Gastrocnemius medialis (tissue), 4 donors: ENCODE measurements around the gene FGFR3.

Source experiments
- POLR2A ChIP-seq, 2 donors: fragments of 450-650 bp; IDR thresholded peaks; one replicate each; pipeline ENCODE4 v1.6.1; 2017; ENCODE audit warnings: antibody characterized with exemption in 2 of 2, mild to moderate bottlenecking in 2 of 2, moderate library complexity in 2 of 2
- TF ChIP-seq, protein P1 (sequence below), 5 experiments: fragments of 450-650 bp in 3 of 5; fragments of 200-600 bp in 2 of 5; sonication (generic) in 2 of 5; IDR thresholded peaks in 4 of 5; conservative IDR thresholded peaks in 1 of 5; 1 replicate in 4 of 5; 2 replicates in 1 of 5; pipeline ENCODE4 v1.5.1; 2016 to 2019; ENCODE audit warnings: antibody characterized with exemption in 5 of 5, mild to moderate bottlenecking in 3 of 5, moderate library complexity in 3 of 5

DNA sequence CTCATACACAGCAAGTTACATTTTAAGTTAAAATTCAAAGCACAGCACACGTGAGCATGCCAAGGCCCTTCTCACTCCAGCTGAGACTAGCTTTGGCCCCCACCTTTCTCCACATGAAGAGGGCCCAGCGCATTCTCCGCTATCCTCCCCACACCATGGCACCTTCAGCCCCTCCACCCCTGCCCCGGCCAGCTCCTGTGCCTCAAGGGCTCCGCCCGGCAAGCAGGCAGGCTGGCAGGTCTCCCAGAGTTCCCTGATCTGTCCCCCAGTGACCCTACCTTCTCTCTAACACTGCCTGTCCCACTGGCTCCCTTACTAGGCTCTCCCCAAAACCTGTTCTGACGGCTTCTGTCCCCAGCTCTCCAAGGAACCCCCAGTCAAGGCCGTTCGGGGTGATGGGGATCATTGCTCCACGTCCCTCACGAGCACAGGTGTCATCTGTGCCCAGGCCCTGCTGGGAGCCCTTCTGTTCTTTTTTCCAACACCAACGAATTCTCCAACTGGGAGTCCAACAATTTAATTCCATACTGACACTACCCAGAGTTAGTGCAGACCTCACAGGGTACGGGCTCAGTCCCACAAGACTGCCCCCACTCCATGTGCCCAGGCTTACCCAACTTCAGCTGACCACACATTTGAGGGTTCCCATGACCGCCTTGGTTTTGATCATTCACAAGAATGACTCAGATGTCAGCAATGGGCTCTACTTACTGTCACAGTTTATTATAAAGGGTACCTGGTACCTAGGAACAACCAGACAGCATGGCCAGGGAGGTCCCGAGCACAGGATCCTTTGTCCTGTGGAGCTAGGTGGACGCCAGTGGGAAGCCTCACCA lies 58.7 kb downstream of the FGFR3 start:
- no peak for TF ChIP-seq POLR2A (IDR thresholded peaks at IDR 0.05)
- TF ChIP-seq, protein P1, sequence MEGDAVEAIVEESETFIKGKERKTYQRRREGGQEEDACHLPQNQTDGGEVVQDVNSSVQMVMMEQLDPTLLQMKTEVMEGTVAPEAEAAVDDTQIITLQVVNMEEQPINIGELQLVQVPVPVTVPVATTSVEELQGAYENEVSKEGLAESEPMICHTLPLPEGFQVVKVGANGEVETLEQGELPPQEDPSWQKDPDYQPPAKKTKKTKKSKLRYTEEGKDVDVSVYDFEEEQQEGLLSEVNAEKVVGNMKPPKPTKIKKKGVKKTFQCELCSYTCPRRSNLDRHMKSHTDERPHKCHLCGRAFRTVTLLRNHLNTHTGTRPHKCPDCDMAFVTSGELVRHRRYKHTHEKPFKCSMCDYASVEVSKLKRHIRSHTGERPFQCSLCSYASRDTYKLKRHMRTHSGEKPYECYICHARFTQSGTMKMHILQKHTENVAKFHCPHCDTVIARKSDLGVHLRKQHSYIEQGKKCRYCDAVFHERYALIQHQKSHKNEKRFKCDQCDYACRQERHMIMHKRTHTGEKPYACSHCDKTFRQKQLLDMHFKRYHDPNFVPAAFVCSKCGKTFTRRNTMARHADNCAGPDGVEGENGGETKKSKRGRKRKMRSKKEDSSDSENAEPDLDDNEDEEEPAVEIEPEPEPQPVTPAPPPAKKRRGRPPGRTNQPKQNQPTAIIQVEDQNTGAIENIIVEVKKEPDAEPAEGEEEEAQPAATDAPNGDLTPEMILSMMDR (IDR thresholded peaks at IDR 0.05 in 4 of 5, conservative IDR thresholded peaks at IDR 0.05 in 1 of 5) = no peak
